Posterior vena cava (tissue), 2 donors: Measurements from ENCODE around the gene PEPD. TPM values are rescaled to one million over a fixed set of nuclear protein-coding genes. Genes with fewer than 3 reads are reported as not detected.
"Not testable (repeated sequence)": the region's sequence is repeated elsewhere in the genome, so short reads cannot be mapped to it uniquely, and the experiment has no call there.

Experiments used
- DNase-seq: peaks from one replicate; pipeline ENCODE4 v3.0.0-alpha.2; 2020; ENCODE audit warnings: low spot score
- intact Hi-C, 2 donors: fragments of 100-400 bp; cut with DNase I; formaldehyde crosslinking; loops; one replicate each; pipeline versions ENCODE4 v1.14.1 to v1.14.2; 2022 to 2023
- long read RNA-seq, 2 donors: library from polyadenylated mRNA; unstranded; transcript quantifications; one replicate each; pipeline ENCODE4 v2.0.0, GENCODE V29; 2020 to 2021
- total RNA-seq, 2 donors: library from RNA; stranded (reverse); fragmentation: NEBNext Ultra II Directional; extraction: Animal tissue kit (Norgen Biotek cat#: 25700); gene quantifications; one replicate each; pipeline ENCODE4 v1.2.1, GENCODE V29; 2021
- donor health status: DM: yes; HTN: yes; CAD: no.
- donor health status: DM: yes; HTN: yes; CAD: no.

The PEPD gene
- 10 to 100 TPM; 63.5 to 70.6 TPM for total RNA-seq
- long read RNA-seq, donor 1, transcript PEPD-201 (15 exons, 1,910 nt): major isoform, 37 of 47 reads
- long read RNA-seq, donor 1, partial matches to known transcripts: 2 of 47 reads
- long read RNA-seq, donor 1, other reads (novel, unspliced or antisense): 7 of 47 reads
- long read RNA-seq, donor 2, transcript PEPD-201 (15 exons, 1,910 nt): major isoform, 269 of 330 reads
- long read RNA-seq, donor 2, transcript PEPD-211 (2 exons, 1,763 nt): minor isoform, 5 of 330 reads
- long read RNA-seq, donor 2, partial matches to known transcripts: 32 of 330 reads
- long read RNA-seq, donor 2, other reads (novel, unspliced or antisense): 19 of 330 reads

- intact Hi-C loops: no loop called here
- peak; percentile 96 for DNase-seq
These were observed at the start of gene PEPD for GRCh38 chr19:33521480-33522370. Gene PEPD, minus strand, starts transcription at chr19:33521791. Its CDS starts 31 bp downstream, at chr19:33521760.

GRCh38 chr19:33569821-33570220 lies 48.2 kb upstream of the PEPD start:
- DNase-seq: no peak
- intact Hi-C loops: no loop called here

GRCh38 chr19:33568706-33569105 lies 47.1 kb upstream of the PEPD start:
- no peak for DNase-seq
- intact Hi-C loops: no loop called here

GRCh38 chr19:33564836-33565338 lies 43.3 kb upstream of the PEPD start:
- intact Hi-C loops: no loop called here
- DNase-seq: peak; percentile 37

- DNase-seq: peak; percentile 35
- intact Hi-C loops: no loop called here
These were observed 41.0 kb upstream of the PEPD start for GRCh38 chr19:33562636-33563035.

GRCh38 chr19:33561666-33562065 lies 40.1 kb upstream of the PEPD start:
- intact Hi-C loops, DNase-seq: not testable (repeated sequence)

GRCh38 chr19:33561261-33561660 lies 39.7 kb upstream of the PEPD start:
- intact Hi-C loops: no loop called here
- DNase-seq: no peak

- DNase-seq: peak; percentile 45
- intact Hi-C loops: no loop called here
These were observed 38.4 kb upstream of the PEPD start for GRCh38 chr19:33559996-33560395.

- no peak for DNase-seq
These were observed 37.3 kb upstream of the PEPD start for GRCh38 chr19:33558856-33559255.

GRCh38 chr19:33558151-33558550 lies 36.6 kb upstream of the PEPD start:
- intact Hi-C loops: no loop called here
- no peak for DNase-seq

More at GRCh38 chr19:33558856-33559255, 37.3 kb upstream of the PEPD start:
- intact Hi-C loops: no loop called here

GRCh38 chr19:33557720-33558119 lies 36.1 kb upstream of the PEPD start:
- DNase-seq: peak; percentile 28
- intact Hi-C loops: no loop called here

GRCh38 chr19:33557196-33557595 lies 35.6 kb upstream of the PEPD start:
- DNase-seq: peak; percentile 37
- intact Hi-C loops: no loop called here

GRCh38 chr19:33556261-33556660 lies 34.7 kb upstream of the PEPD start:
- DNase-seq: peak; percentile 49
- intact Hi-C loops: no loop called here

GRCh38 chr19:33555726-33556125 lies 34.1 kb upstream of the PEPD start:
- DNase-seq, intact Hi-C loops: not testable (repeated sequence)

GRCh38 chr19:33554821-33555220 lies 33.2 kb upstream of the PEPD start:
- peak; percentile 49 for DNase-seq
- intact Hi-C loops: no loop called here

- DNase-seq: peak; percentile 19
These were observed 32.8 kb upstream of the PEPD start for GRCh38 chr19:33554391-33554790.

GRCh38 chr19:33553530-33554310 lies 32.1 kb upstream of the PEPD start:
- peak; percentile 68 for DNase-seq
- intact Hi-C loops: no loop called here

More at GRCh38 chr19:33554391-33554790, 32.8 kb upstream of the PEPD start:
- intact Hi-C loops: no loop called here

- intact Hi-C loops: no loop called here
- peak; percentile 29 for DNase-seq
These were observed 31.3 kb upstream of the PEPD start for GRCh38 chr19:33552928-33553279.

- peak; percentile 30 for DNase-seq
- intact Hi-C loops: no loop called here
These were observed 30.8 kb upstream of the PEPD start for GRCh38 chr19:33552191-33552927.
